ENCODE measurements around the gene CD274. TPM values are rescaled to one million over a fixed set of nuclear protein-coding genes. Genes with fewer than 3 reads are reported as not detected.
"Not testable (repeated sequence)": the region's sequence is repeated elsewhere in the genome, so short reads cannot be mapped to it uniquely, and the experiment has no call there.

The CD274 gene
- total RNA-seq, 2 donors from 2014 or later = 1.00 TPM; not detected in 1

DNA sequence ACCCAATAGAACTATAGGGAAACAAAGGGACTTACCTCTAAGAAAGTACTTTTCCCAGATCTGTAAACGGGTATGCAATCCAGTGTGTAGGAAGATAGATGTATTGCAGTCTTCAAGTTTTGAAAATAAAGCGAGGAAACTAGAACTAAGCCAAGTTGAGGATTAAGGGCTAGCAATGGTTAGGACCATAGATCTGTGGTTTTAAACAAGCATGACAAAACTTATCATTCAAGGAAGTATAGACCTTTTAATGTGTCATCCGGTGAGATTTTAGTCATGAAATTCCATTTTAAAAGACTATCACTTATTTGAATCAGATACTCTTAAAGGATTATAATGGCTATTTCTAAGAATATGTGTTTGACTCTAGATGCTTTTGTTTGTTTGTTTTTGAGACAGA is 20.5 kb downstream of the CD274 start:
- Mint-ChIP-seq H3K9me3 (peaks cover 6% of the 10 kb centered on the region), H3K36me3 (ENCODE audit: low read depth) (no peaks in the 10 kb centered on the region), H3K4me3 (no peak overlapping the region), H3K27me3 (ENCODE audit: insufficient read depth) (peaks cover 7% of the 10 kb centered on the region), H3K4me1 (no peaks in the 10 kb centered on the region), H3K27ac (no peak overlapping the region)
- H3K9ac ChIP-seq (ENCODE audit: extremely low read depth, low read length, poor library complexity, severe bottlenecking) = no peak overlapping the region
- no peak for DNase-seq
- TF ChIP-seq, protein P1, sequence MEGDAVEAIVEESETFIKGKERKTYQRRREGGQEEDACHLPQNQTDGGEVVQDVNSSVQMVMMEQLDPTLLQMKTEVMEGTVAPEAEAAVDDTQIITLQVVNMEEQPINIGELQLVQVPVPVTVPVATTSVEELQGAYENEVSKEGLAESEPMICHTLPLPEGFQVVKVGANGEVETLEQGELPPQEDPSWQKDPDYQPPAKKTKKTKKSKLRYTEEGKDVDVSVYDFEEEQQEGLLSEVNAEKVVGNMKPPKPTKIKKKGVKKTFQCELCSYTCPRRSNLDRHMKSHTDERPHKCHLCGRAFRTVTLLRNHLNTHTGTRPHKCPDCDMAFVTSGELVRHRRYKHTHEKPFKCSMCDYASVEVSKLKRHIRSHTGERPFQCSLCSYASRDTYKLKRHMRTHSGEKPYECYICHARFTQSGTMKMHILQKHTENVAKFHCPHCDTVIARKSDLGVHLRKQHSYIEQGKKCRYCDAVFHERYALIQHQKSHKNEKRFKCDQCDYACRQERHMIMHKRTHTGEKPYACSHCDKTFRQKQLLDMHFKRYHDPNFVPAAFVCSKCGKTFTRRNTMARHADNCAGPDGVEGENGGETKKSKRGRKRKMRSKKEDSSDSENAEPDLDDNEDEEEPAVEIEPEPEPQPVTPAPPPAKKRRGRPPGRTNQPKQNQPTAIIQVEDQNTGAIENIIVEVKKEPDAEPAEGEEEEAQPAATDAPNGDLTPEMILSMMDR (conservative IDR thresholded peaks at IDR 0.05) = no peak
- H3K36me3 ChIP-seq (ENCODE audit: control insufficient read depth, insufficient read depth, low read length) = no peaks in the 10 kb centered on the region
- 87 to 90% methylated on average over 3 of the region's 3 CpGs for WGBS, 2 experiments (ENCODE audit: insufficient coverage in 1 of 2, insufficient read length in 1 of 2)
- H3K4me3 ChIP-seq (ENCODE audit: low read length) = no peak overlapping the region
- H3K9me3 ChIP-seq (ENCODE audit: control insufficient read depth, low read length) = no peaks in the 10 kb centered on the region
- no peak overlapping the region for H3K27ac ChIP-seq (ENCODE audit: low read depth, low read length)
- H3K27me3 ChIP-seq (ENCODE audit: control insufficient read depth, insufficient read depth, low read length, poor library complexity, severe bottlenecking) = no peaks in the 10 kb centered on the region
- no peaks in the 10 kb centered on the region for H3K4me1 ChIP-seq (ENCODE audit: control insufficient read depth, insufficient read depth, low read length)

- peaks cover 10% of the 10 kb centered on the region for H3K9me3 ChIP-seq (ENCODE audit: control insufficient read depth, low read length)
- H3K4me1 ChIP-seq (ENCODE audit: control insufficient read depth, insufficient read depth, low read length); H3K4me3 Mint-ChIP-seq; H3K27me3 ChIP-seq (ENCODE audit: control insufficient read depth, insufficient read depth, low read length, poor library complexity, severe bottlenecking); H3K27me3 Mint-ChIP-seq (ENCODE audit: insufficient read depth); H3K36me3 Mint-ChIP-seq (ENCODE audit: low read depth); H3K9ac ChIP-seq (ENCODE audit: extremely low read depth, low read length, poor library complexity, severe bottlenecking); DNase-seq; H3K27ac Mint-ChIP-seq; H3K36me3 ChIP-seq (ENCODE audit: control insufficient read depth, insufficient read depth, low read length); H3K4me1 Mint-ChIP-seq; H3K4me3 ChIP-seq (ENCODE audit: low read length); H3K27ac ChIP-seq (ENCODE audit: low read depth, low read length): not testable (repeated sequence)
- peaks cover 32% of the 10 kb centered on the region for H3K9me3 Mint-ChIP-seq
- WGBS, 2 experiments (ENCODE audit: insufficient coverage in 1 of 2, insufficient read length in 1 of 2) = 100% methylated on average over 2 of the region's 2 CpGs; no CpG with 5 or more reads in 1 of the 2 experiments
These were observed 25.3 kb downstream of the CD274 start for GRCh38 chr9:5475611-5476010.

DNA sequence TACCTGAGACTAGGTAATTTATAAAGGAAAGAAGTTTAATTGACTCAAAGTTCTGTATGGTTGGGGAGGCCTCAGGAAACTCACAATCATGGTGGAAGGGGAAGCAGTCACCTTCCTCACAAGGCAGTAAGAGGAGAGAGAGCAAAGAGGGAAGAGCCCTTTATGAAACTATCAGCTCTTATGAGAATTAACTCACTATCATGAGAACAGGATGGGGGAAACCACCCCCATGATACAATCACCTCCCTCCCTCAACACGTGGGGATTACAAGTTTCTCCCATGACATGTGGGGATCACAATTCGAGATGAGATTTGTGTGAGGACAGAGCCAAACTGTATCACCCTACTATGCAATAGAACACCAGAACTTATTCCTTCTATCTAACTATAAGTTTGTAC is 27.9 kb downstream of the CD274 start:
- WGBS, 2 experiments (ENCODE audit: insufficient coverage in 1 of 2, insufficient read length in 1 of 2) = 83 to 92% methylated on average over 2 of the region's 2 CpGs
- Mint-ChIP-seq H3K36me3 (ENCODE audit: low read depth) (no peaks in the 10 kb centered on the region), H3K27me3 (ENCODE audit: insufficient read depth) (peaks cover 7% of the 10 kb centered on the region)

More for the DNA sequence above, 27.9 kb downstream of the CD274 start:
- DNase-seq = no peak
- H3K4me1 Mint-ChIP-seq = no peaks in the 10 kb centered on the region
- Histone ChIP-seq H3K4me3 (ENCODE audit: low read length) (no peak overlapping the region), H3K9ac (ENCODE audit: extremely low read depth, low read length, poor library complexity, severe bottlenecking) (no peak overlapping the region), H3K27me3 (ENCODE audit: control insufficient read depth, insufficient read depth, low read length, poor library complexity, severe bottlenecking) (no peaks in the 10 kb centered on the region), H3K27ac (ENCODE audit: low read depth, low read length) (no peak overlapping the region), H3K9me3 (ENCODE audit: control insufficient read depth, low read length) (peaks cover 10% of the 10 kb centered on the region), H3K36me3 (ENCODE audit: control insufficient read depth, insufficient read depth, low read length) (no peaks in the 10 kb centered on the region), H3K4me1 (ENCODE audit: control insufficient read depth, insufficient read depth, low read length) (no peaks in the 10 kb centered on the region)
- TF ChIP-seq, protein P1 (conservative IDR thresholded peaks at IDR 0.05) = no peak
- peaks cover 32% of the 10 kb centered on the region for H3K9me3 Mint-ChIP-seq
- no peak overlapping the region for H3K27ac Mint-ChIP-seq
- H3K4me3 Mint-ChIP-seq = no peak overlapping the region

All from endodermal cell (in vitro differentiated cells).